Left forelimb (tissue), 1 donor: Measurements from ENCODE around the gene HMGB1.
A peak's percentile ranks its signal among the peaks of the same experiment; 100 is the strongest.

Source experiments
- DNase-seq: peaks from one replicate; pipeline ENCODE4 v3.0.0-alpha.2; 2018; ENCODE audit warnings: low spot score

The HMGB1 gene

GRCh38 chr13:30429721-30430694, 35.7 kb downstream of the HMGB1 start:
- DNase-seq = no peak

- no peak for DNase-seq
Measured at GRCh38 chr13:30429235-30429634, 36.5 kb downstream of the HMGB1 start.

- DNase-seq = no peak
Measured at GRCh38 chr13:30423891-30424290, 41.8 kb downstream of the HMGB1 start.

- no peak for DNase-seq
Measured at GRCh38 chr13:30422054-30422839, 43.5 kb downstream of the HMGB1 start, which contains the start of gene UBE2L5. UBE2L5 (plus strand) TSS chr13:30422493; CDS start chr13:30427991, 5,498 bp downstream.

- DNase-seq = peak; percentile 92
Measured at GRCh38 chr13:30421093-30422053, 44.4 kb downstream of the HMGB1 start.

GRCh38 chr13:30418717-30419459, 46.8 kb downstream of the HMGB1 start:
- DNase-seq = no peak

- DNase-seq = no peak
Measured at GRCh38 chr13:30418075-30418716, 47.5 kb downstream of the HMGB1 start.

GRCh38 chr13:30416471-30416870, 49.3 kb downstream of the HMGB1 start:
- no peak for DNase-seq

- no peak for DNase-seq
Measured at GRCh38 chr13:30415430-30416030, 50.2 kb downstream of the HMGB1 start.

GRCh38 chr13:30413842-30414241, 51.9 kb downstream of the HMGB1 start:
- no peak for DNase-seq

GRCh38 chr13:30412346-30412745, 53.4 kb downstream of the HMGB1 start:
- DNase-seq = no peak

- DNase-seq = no peak
Measured at GRCh38 chr13:30410705-30411125, 55.0 kb downstream of the HMGB1 start.

GRCh38 chr13:30409886-30410704, 55.6 kb downstream of the HMGB1 start:
- DNase-seq = no peak

GRCh38 chr13:30408319-30409101, 57.2 kb downstream of the HMGB1 start:
- peak; percentile 95 for DNase-seq

GRCh38 chr13:30406779-30407416, 58.8 kb downstream of the HMGB1 start:
- DNase-seq = no peak
